ENCODE results near the gene PFN1. TPM values are rescaled to one million over a fixed set of nuclear protein-coding genes. Genes with fewer than 3 reads are reported as not detected.

PFN1 gene
- total and polyA plus RNA-seq, 10 of the 15 experiments (the other 5 are each of a cell fraction or from before 2014, with no cell fraction given): 154 to 3,892 (median 1,918) TPM

- Histone ChIP-seq H3K4me1 (ENCODE audit: control insufficient read depth, insufficient read depth, low read length) (peaks cover 33% of the 10 kb centered on the region), H3K9me3 (replicated peaks; ENCODE audit: control insufficient read depth, insufficient read depth, low read length) (no peaks in the 10 kb centered on the region), H3K79me2 (ENCODE audit: control insufficient read depth, insufficient read depth, low read length) (peaks cover 59% of the 10 kb centered on the region), H3K27ac (ENCODE audit: control insufficient read depth, insufficient read depth) (peak overlapping the region; percentile 85), H3K4me3 (peak overlapping the region; percentile 96), H3K27me3 (replicated peaks in 1 of 2; ENCODE audit: control insufficient read depth in 2 of 2, insufficient read depth in 2 of 2, low read length in 1 of 2) (no peaks in the 10 kb centered on the region), H4K20me1 (ENCODE audit: control insufficient read depth, insufficient read depth) (peaks cover 5% of the 10 kb centered on the region), H3K4me2 (ENCODE audit: control insufficient read depth, insufficient read depth) (peak overlapping the region; percentile 80), H3K36me3 (ENCODE audit: control insufficient read depth in 2 of 2, insufficient read depth in 2 of 2, low read length in 1 of 2) (peaks cover 10 to 12% of the 10 kb centered on the region in 2 experiments), H2AFZ (ENCODE audit: control insufficient read depth, low read depth, low read length) (peak overlapping the region; percentile 63), H3K9ac (ENCODE audit: control insufficient read depth, insufficient read depth, low read length) (peak overlapping the region; percentile 83)
- ChIA-PET POLR2A (interaction anchor here (1.0 to 17.5 kb wide), 3 partner anchors 9 to 79 kb away, joined by 4 to 272 read pairs (median 28); partner anchors contain the start of genes RNF167, SLC25A11 and SPAG7), CTCF (interaction anchor here (3.3 kb wide), 1 partner anchor 18 kb away, joined by 13 read pairs; the partner anchor contains the start of gene SPAG7), RAD21 (ENCODE audit: unreplicated experiment) (interaction anchor here (0.9 to 9.8 kb wide), 3 partner anchors 9 to 40 kb away, joined by 4 to 73 read pairs (median 12); partner anchors contain the start of genes RNF167, SLC25A11 and SPAG7), SMC1A (ENCODE audit: uncharacterized antibody, unreplicated experiment) (interaction anchor here (0.9 to 7.1 kb wide), 3 partner anchors 18 to 113 kb away, joined by 3 to 50 read pairs (median 3); partner anchors contain the start of gene SPAG7)
- ATAC-seq: peak; percentile 51
- no TSS peak for BruUV-seq (replicated peaks)
- in situ Hi-C loops (cut with MboI) (no loop called here), intact Hi-C loops (cut with micrococcal nuclease; ENCODE audit: unreplicated experiment) (loop anchor here (1.0 to 2.0 kb wide), 2 partner anchors 18 to 48 kb away; partner anchors contain the start of genes INCA1, KIF1C and SPAG7)
- peak; percentile 72 for FAIRE-seq
- DNase-seq (ENCODE audit: low read depth, low spot score): no peak
- WGBS (ENCODE audit: insufficient coverage, insufficient replicate concordance, low lambda C conversion rate, missing lambda C conversion rate): under 1% methylated on average over 38 of the region's 40 CpGs
- TF ChIP-seq FOXM1 (IDR thresholded peaks at IDR 0.05; ENCODE audit: low read depth, low read length): no peak
- TF ChIP-seq ZSCAN29 (IDR thresholded peaks at IDR 0.05): peak; percentile 72
- TF ChIP-seq, protein P1, sequence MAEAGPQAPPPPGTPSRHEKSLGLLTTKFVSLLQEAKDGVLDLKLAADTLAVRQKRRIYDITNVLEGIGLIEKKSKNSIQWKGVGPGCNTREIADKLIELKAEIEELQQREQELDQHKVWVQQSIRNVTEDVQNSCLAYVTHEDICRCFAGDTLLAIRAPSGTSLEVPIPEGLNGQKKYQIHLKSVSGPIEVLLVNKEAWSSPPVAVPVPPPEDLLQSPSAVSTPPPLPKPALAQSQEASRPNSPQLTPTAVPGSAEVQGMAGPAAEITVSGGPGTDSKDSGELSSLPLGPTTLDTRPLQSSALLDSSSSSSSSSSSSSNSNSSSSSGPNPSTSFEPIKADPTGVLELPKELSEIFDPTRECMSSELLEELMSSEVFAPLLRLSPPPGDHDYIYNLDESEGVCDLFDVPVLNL (IDR thresholded peaks at IDR 0.05; ENCODE audit: low read depth, low read length): no peak
- no peak for TF ChIP-seq CEBPB (IDR thresholded peaks at IDR 0.05; ENCODE audit: borderline replicate concordance in 1 of 2, low read depth in 2 of 2, low read length in 2 of 2)
- TF ChIP-seq NR2F1 (conservative IDR thresholded peaks at IDR 0.05): peak; percentile 65; the same call in 1 of the 2 replicates
- peak; percentile 68; the same call in 1 of the 2 replicates for TF ChIP-seq TAF1 (IDR thresholded peaks at IDR 0.05; ENCODE audit: borderline replicate concordance, low read depth, low read length)
- peak; percentile 80 for TF ChIP-seq BACH1 (IDR thresholded peaks at IDR 0.05; ENCODE audit: borderline replicate concordance)
- TF ChIP-seq, protein P2, sequence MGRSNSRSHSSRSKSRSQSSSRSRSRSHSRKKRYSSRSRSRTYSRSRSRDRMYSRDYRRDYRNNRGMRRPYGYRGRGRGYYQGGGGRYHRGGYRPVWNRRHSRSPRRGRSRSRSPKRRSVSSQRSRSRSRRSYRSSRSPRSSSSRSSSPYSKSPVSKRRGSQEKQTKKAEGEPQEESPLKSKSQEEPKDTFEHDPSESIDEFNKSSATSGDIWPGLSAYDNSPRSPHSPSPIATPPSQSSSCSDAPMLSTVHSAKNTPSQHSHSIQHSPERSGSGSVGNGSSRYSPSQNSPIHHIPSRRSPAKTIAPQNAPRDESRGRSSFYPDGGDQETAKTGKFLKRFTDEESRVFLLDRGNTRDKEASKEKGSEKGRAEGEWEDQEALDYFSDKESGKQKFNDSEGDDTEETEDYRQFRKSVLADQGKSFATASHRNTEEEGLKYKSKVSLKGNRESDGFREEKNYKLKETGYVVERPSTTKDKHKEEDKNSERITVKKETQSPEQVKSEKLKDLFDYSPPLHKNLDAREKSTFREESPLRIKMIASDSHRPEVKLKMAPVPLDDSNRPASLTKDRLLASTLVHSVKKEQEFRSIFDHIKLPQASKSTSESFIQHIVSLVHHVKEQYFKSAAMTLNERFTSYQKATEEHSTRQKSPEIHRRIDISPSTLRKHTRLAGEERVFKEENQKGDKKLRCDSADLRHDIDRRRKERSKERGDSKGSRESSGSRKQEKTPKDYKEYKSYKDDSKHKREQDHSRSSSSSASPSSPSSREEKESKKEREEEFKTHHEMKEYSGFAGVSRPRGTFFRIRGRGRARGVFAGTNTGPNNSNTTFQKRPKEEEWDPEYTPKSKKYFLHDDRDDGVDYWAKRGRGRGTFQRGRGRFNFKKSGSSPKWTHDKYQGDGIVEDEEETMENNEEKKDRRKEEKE (IDR thresholded peaks at IDR 0.05): 0 out of 2 replicates have a peak, but pooled peaks have one; percentile 70
- peak; percentile 45 for TF ChIP-seq KLF5 (IDR thresholded peaks at IDR 0.05; ENCODE audit: partially characterized antibody)
- 0 out of 2 replicates have a peak, but pooled peaks have one; percentile 29 for TF ChIP-seq YY1 (IDR thresholded peaks at IDR 0.05; ENCODE audit: low read depth, low read length)
- no peak for TF ChIP-seq STAT3 (IDR thresholded peaks at IDR 0.05; ENCODE audit: low read depth, low read length)
- no peak for TF ChIP-seq RBBP5 (conservative IDR thresholded peaks at IDR 0.05)
- TF ChIP-seq MLLT1 (IDR thresholded peaks at IDR 0.05): 0 out of 2 replicates have a peak, but pooled peaks have one; percentile 3
- TF ChIP-seq LARP7 (IDR thresholded peaks at IDR 0.05): peak; percentile 81
- TF ChIP-seq TCF12 (IDR thresholded peaks at IDR 0.05; ENCODE audit: low read depth, low read length): 0 out of 2 replicates have a peak, but pooled peaks have one; percentile 2
- peak; percentile 31 for TF ChIP-seq RELA (IDR thresholded peaks at IDR 0.05; ENCODE audit: borderline replicate concordance, partially characterized antibody)
- peak; percentile 61 for TF ChIP-seq POLR2AphosphoS5 (IDR thresholded peaks at IDR 0.05; ENCODE audit: low read length)
- 0 out of 2 replicates have a peak, but pooled peaks have one; percentile 4 for TF ChIP-seq PAX5 (IDR thresholded peaks at IDR 0.05; ENCODE audit: borderline replicate concordance, low read depth, low read length)
Observed at GRCh38 chr17:4948931-4949320, 596 bp upstream of the PFN1 start.

All from GM12878 (cell line).